ENCODE results near the gene CEP170.

DNA sequence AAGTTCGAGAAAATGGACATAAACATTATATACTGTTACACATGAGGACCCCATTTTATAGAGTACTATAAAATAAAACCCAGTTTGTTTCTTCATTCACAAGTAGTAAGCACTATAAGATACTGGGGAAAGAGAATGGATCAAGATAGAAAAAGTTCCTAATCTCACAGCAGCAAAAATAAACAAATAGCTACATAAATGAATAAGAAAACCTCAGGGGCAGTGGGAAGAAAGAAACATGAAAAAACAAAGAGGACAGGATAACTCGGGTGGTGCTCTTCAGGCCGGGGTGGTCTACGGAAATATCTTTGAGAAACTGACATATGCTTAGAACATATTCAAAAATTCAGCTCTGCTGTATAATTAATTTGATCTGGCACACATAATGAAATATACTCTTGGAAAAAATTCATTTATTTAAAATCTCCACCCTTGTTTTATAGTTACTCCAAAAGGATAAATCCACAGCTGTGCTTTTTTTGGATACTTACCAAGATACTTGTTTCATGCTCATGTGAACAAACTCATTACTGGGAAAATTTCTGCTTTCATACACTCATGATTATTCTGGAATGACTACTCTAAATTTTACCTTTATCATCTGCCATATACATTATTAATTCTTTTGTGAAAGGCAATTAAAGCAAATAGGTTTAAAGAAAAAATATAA lies 20.0 kb downstream of the CEP170 start:
- no peak for TF ChIP-seq CTCF (IDR thresholded peaks at IDR 0.05)
- TF ChIP-seq POLR2A (IDR thresholded peaks at IDR 0.05): no peak
- no peak for TF ChIP-seq POLR2AphosphoS5 (IDR thresholded peaks at IDR 0.05)
